GM11168 (cell line): ENCODE measurements around the gene HGF.
"Not testable (repeated sequence)": the region's sequence is repeated elsewhere in the genome, so short reads cannot be mapped to it uniquely, and the experiment has no call there.

Source experiments
- in situ Hi-C: fragments of 300-500 bp; cut with MboI; formaldehyde crosslinking; loops from one replicate; pipeline ENCODE4 v1.12.0; 2022; ENCODE audit warnings: low sequenced_read_pairs; ENCODE audit not compliant: unreplicated experiment

Gene HGF

DNA sequence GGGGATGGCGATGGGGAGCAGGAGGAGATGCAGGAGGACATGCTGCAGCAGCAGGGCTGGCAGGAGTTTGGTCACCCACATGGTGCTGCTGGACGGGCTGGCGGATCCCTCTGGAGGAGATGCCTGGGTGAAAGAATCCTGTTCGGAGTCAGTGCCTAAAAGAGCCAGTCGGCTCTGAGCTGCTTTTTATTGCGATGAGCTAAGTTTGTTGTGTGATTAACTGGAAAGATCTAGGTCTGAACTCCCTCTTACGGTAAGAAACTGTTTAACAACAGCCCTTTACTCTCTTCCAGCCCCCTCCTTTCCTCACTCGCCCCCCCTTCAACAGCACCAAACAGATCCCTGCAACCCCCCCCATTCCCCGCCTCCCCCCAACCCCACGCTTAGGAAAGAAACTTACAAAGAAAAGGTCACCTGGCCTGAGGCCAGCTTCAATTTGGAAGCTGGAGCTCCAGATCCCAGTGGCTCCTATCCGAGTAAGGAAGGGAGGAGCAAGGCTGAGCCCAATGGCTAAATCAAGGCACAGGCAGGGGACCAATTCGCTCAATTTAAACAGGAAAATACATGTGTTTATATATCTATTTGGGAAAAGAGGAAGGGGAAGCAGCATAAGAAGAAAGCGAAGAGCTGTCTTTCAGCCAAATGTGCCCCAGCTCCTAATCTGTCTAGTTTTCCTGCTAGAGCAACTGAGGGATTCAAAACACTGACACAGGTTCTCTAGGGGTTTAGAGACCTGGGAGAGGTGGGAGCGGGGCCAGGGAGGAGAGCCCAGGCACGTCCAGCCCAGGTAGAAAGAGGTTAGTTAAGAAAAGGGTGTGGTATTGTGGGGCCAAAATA lies at the start of gene HGF:
TSS of gene HGF (minus strand) at position 157 of the 837 bp plus-strand sequence. CDS start at position 81, 76 bp downstream.
- in situ Hi-C loops = no loop called here

- in situ Hi-C loops = no loop called here
Measured at GRCh38 chr7:81816312-81816711, 46.5 kb upstream of the HGF start.

GRCh38 chr7:81812866-81813476 lies 43.1 kb upstream of the HGF start:
- in situ Hi-C loops = not testable (repeated sequence)

DNA sequence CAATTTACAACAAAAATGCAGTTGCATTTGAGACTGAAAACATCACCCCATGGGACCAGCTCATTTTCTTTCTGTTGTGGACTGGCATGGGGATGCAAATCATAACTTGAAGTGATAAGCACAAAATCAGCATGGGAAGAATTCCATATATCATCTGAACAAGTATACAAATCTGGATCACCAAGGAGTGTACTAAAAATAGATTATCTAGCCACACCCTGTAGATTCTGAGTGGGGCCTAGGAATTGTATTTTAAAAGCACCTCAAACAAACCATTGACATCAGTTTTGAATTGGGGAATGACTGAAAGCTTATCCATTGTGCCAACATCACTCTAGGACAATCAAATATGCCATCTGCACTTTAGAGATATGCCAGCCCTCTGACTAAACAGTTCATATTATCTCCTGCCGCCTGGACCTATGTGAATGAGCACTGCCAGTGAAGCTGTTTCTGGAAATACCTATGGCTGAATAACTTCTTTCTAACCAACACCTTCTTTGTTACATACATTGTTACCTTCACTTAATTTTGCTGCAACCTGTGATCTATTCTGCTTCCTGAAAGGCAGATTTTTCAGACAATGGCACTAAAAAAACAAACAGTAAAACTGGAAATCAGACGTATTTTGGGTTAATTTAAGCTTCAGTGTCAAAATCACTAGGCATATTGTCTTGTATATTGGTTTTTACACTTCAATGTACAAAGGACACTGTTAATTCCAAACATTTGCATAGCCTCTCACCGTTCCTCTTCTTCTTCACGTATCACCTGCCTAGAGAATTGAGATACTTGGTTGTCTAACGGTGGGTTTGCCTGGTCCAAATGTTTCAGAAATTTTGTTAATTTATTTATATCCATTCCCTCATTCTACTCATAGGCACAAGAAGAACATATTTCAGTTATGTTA lies 42.4 kb upstream of the HGF start:
- in situ Hi-C loops = no loop called here

GRCh38 chr7:81810476-81811155 lies 40.8 kb upstream of the HGF start:
- in situ Hi-C loops = no loop called here

GRCh38 chr7:81808310-81808709 lies 38.5 kb upstream of the HGF start:
- in situ Hi-C loops = not testable (repeated sequence)

- in situ Hi-C loops = no loop called here
Measured at GRCh38 chr7:81803267-81803666, 33.4 kb upstream of the HGF start.

GRCh38 chr7:81802251-81802650 lies 32.4 kb upstream of the HGF start:
- in situ Hi-C loops = no loop called here

- in situ Hi-C loops = no loop called here
Measured at GRCh38 chr7:81801532-81801931, 31.7 kb upstream of the HGF start.

- in situ Hi-C loops = no loop called here
Measured at GRCh38 chr7:81791568-81792518, 22.0 kb upstream of the HGF start.

DNA sequence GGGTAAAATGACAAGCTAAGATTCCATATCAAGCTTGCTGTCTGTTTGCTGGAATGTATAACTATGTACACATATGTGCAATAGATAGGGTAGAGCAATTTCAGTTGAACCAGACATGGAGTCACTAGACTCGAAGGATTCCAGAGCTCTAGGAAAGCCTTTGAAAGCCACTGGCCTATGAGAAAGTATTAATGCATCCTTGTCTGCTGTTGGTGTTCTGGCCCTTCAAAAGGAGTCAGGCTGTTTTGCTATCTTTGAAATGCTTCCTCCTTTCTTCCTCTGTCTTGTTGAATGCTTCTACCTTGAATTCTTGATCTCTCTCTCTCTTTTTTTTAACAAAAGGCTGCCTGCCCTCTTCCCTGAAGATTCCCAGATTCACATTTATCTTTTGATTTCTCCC lies 20.8 kb upstream of the HGF start:
- in situ Hi-C loops = no loop called here

- in situ Hi-C loops = no loop called here
Measured at GRCh38 chr7:81790120-81790500, 20.3 kb upstream of the HGF start.

- in situ Hi-C loops = no loop called here
Measured at GRCh38 chr7:81789406-81790119, 19.7 kb upstream of the HGF start.

DNA sequence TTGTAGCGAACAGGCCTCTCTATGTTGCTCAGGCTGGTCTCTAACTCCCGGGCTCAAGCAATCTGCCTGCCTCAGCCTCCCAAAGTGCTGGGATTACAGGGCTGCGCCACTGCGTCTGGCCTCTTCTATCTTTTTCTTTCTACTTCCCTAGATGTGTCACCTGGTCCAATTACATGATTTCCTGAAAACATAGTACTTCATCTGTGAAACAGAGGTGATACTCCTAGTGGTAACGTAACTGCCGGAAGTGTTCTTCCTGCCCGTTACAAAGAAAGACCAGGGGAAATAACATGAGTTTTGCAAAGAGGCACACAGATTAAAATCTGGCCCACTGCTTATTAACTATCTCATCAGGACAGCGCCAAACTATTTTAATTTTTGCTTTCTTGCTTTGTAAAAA lies 18.4 kb upstream of the HGF start:
- in situ Hi-C loops = no loop called here

DNA sequence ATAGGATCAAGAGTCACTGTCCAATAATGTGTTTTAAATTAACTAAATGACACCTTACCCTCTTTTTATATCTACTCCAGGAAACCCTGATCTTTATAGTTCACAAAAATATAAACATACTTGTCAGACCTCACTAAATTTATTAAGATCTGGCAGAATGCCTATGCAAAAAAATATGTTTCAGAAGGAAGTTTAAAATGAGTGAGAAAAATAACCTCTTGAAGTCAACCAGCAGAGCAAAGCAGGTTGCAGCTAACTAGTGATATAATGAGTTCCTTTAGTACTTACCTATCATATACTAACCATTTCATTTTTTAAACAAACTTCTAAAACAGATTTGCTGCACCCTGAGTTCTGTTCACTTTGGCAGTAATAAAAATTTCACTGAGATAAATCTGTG lies 14.0 kb upstream of the HGF start:
- in situ Hi-C loops = no loop called here

DNA sequence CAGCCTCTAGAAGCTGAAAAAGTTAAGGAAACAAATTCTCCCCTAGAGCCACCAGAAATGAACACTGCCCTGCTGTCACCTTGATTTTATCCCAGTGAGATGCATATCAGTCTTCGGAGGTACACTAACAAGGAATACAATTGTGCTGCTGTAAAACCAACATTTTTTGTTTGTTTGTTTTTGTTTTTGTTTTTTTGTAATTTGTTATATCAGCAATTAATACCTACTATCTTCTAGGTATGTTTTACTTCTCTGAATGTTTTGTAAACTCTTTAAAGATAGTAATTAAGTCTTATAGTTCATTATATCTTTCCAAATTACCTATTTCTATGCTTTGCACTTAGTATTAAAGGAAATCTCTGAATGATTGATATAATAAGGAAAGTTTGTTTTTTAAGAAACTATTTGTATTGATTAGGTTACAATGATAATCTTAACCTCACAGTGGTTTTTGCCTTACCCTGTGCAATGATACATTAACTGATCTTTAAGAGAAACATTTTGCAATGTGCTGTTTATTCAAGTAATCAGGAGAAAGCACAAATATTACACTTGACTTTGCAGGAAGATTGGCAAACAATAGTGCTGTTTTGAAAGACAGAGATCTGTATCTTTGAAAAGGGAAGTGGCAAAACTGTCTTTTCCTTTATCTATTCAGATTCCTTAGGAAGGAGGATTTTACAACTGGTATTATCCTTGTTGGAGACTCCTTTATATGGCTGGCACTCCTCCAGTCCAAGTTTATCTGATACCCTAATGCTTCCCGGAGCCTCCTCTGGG lies 11.3 kb upstream of the HGF start:
- in situ Hi-C loops = no loop called here

DNA sequence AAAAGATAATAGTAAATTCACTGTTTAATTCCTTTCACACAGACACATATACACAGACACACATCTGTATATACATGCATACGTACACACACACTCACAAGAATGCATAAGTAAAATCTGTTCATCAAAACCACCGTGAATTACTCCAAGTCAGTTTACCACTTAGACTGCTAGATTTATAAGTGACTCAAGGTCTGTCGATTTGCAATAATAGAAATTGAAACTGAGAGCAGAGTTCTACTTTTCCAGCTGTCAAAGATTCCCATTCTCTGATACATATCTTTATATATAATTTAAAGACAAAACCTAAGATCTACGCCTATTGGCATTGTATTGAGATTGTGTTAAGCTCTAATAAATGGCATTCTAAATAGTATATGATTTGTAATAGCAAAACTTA lies 9.9 kb upstream of the HGF start:
- in situ Hi-C loops = no loop called here

DNA sequence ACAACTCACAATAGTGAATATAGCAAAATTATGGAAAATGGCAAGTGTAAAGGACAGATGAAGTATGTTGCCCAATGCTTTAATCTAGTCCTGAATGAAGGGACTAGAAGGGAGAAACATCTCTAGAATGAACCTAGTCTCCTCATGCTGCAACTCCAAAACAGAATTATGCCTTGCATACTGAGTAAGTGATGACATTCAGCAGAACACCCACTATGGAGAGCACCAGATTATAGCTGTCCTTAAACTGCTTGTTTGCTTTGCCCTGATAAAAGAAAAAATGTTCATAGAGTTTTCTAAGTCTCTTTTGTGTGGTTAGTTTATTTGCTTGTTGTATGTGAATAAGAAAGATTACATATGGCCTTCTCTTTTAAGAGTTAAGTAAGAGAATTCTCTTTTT lies 7.8 kb upstream of the HGF start:
- in situ Hi-C loops = no loop called here
